NAMALWA (cell line): ENCODE measurements around the gene RPS26.
A peak's percentile ranks its signal among the peaks of the same experiment; 100 is the strongest.
"Not testable (repeated sequence)": the region's sequence is repeated elsewhere in the genome, so short reads cannot be mapped to it uniquely, and the experiment has no call there.

Experiments used
- DNase-seq: peaks from one replicate; pipeline ENCODE4 v3.0.0-alpha.2; 2015; ENCODE audit warnings: low spot score

Gene RPS26

GRCh38 chr12:56041552-56042429, at the start of gene RPS26:
RPS26 (plus strand) TSS chr12:56041918; CDS start chr12:56042167, 249 bp downstream.
- peak; percentile 99 for DNase-seq

GRCh38 chr12:55993230-55993853, 48.4 kb upstream of the RPS26 start:
- no peak for DNase-seq

- no peak for DNase-seq
Observed at GRCh38 chr12:55995366-55995765, 46.4 kb upstream of the RPS26 start.

- DNase-seq: peak; percentile 87
Observed at GRCh38 chr12:55996201-55996714, 45.5 kb upstream of the RPS26 start.

DNA sequence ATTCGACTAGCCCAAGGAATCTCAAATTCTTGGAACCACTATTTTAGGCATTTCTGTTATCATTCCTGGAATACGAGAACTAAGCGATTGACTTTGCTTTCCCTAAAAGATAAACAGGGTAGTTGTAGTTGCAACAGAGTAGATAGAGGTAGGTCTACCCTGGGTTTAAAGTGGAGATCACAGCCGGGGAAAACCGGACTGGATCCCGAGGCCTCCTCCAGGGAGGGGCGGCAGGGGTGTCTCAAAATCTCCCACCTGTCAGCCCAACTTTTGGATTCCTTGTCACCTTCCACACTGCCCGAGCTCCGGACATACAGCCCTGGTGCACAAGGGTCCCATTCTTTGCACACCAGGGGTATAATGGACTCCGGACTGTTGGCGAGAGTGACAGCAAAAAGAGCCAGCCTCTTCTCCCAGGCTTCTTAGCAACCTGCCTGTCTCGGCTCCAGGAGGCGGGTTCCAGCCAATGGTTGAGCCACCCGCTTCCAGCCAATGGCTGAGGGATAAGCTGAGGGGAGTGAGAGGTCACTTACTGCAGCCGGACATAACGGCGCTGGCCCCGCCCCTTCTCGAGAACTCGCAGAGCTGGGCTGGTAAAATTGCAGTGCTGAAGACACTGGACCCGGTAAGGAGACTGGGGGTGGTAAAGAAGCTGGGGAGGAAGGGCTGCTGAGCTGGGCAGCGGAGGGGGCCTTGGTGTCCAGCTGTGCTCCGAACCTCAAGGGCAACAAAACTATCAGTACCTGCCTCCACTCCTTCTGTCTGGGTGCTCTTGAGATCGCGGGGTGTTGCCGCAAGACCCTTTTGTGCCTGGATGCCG, 44.8 kb upstream of the RPS26 start, which contains the start of gene SUOX:
TSS of gene SUOX (plus strand) at position 562 of the 820 bp plus-strand sequence. CDS start 4,946 bp downstream, outside the sequence.
- DNase-seq: no peak

DNA sequence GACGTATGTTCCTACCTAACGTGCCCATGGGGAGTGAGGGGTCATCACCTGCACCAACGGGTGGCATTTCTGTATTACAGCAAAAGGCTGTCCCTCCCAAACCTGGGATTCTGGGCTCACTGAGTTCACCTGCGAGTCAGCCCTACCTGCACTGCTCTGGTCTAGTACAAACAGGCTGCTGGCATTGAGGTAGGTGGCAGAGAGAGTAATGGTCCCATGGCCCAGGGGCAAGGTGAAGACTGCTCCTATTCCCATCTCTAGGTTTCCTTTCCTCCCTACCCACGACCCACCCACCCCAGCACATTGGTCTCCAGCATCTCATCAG, 44.2 kb upstream of the RPS26 start:
- DNase-seq: no peak

GRCh38 chr12:55999522-55999921, 42.2 kb upstream of the RPS26 start:
- DNase-seq: not testable (repeated sequence)

GRCh38 chr12:55999999-56000540, 41.6 kb upstream of the RPS26 start:
- not testable (repeated sequence) for DNase-seq

- DNase-seq: no peak
Observed at GRCh38 chr12:56001487-56002100, 40.1 kb upstream of the RPS26 start.

DNA sequence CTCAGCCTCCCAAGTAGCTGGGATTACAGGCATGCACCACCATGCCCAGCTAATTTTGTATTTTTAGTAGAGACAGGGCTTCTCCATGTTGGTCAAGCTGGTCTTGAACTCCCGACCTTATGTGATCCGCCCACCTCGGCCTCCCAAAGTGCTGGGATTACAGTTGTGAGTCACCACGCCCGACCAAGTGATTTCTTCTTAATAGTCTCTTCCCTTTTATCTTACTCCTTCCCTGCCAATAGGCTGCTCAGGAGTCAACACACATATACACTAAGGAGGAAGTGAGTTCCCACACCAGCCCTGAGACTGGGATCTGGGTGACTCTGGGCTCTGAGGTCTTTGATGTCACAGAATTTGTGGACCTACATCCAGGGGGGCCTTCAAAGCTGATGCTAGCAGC, 38.3 kb upstream of the RPS26 start:
- not testable (repeated sequence) for DNase-seq

- DNase-seq: no peak
Observed at GRCh38 chr12:56004211-56004610, 37.5 kb upstream of the RPS26 start.

DNA sequence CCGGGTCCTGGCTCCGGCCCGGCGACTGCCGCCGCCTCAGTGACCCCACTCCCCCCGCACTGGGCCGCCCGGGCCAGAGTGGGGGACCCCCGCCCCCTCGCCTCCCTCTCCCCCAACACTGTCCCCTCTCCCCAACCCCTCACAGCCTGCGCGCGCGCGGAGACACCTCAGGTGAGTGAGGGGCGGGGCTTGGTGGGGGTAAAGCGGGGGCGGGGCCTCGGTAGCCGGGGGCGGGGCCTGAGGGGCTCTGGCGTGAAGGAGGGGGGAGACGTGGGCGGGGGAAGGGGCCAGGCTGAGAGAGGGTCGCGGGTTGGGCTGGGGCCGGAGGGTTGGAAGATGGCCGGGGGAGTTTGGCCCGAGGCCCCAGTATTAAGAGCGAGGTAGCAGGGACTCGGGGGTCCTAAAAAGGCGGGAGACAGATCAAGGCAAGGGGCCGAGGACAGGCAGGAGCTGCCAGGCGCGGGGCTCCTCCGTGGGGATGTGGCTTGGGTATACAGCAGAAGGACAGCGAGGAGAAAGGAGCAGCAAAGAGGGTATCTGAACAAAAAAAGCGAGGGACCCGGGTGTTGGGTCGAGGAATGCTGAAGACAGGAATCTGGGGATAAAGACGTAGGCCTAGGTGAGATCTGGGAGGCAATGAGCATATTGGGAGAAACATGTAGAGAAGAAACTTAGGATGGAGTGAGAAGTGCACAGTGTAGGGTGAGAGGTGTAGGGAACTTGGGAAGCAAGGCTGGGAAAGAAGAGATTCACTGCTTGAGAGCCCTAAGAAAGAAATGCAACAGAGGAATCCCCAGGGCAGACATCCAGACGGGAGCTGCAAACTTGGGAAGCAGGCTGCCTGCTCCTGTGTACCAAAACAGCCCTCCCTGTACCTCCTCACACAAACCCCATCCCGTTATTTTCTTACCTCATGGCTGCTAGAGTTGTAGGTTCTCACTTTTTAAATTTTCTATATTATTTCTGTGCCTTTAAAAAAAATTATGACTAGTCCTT, 33.9 kb upstream of the RPS26 start:
- DNase-seq: peak; percentile 45

DNA sequence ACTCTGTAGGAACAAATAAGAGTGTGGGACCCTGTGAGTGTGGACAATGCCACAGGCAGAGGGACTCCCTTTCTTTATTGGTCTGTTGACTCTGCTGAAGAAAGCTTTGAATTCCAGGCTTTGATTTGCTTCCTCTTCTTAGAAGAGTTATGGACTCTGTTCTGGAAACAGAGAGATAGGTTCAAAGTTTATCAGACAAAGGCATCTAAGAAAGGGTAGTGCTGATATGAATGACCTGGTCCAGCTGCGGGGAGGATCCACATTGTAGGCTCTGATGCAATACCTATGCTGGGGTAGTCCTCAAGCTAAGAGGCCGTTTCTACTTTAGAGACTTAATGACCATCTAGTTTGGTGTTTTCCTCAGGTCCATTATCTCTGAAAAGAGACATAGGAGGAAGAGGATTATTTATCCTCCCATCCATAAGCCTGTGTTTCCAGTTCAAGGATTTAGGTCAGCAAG, 31.6 kb upstream of the RPS26 start:
- DNase-seq: no peak

DNA sequence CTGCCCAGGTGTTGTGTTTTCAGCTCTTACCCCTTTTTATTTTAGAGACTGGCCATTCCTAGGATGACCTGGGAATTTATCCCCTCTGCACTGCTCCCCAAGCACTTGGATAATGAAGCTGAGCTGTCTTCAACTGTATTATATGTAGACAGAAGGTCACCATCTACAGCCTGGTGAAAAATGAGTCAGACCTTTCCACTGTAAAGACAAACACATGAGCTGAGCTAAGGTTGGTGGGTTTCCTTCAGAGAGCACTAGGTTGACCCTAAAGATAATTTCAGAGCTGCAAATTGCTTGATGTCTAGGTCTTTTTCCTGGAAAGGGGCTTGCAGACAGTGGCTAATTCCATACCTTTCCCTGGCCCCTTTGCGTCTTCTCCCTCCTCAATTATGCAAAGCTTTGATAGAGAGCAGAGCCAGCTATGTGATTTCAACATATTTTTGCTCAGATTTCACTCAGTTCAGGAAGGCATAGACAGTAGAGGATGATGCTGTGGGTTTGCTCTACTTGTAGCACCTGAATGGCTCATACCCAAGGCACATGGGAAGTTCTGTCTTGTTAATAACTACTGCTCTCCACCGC, 30.1 kb upstream of the RPS26 start:
- DNase-seq: no peak

DNA sequence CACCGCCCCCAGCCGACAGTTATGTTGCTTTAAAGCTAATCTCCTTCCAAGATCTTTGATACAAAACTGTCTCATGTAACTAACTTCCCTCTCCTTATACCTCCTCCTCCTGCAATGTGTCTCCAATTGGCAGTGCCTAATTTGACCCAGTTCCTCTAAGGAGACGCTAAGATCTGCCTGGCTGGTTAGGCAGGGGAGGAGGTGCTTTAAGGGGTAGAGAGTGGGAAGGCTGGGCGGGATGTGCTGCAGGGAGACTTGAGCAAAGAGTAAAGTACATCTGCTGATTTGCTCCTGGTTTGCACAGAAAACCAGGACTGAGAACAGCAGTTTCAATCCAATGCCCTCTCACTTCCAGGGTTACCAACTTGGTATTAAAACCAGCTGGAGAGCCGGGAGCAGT, 28.2 kb upstream of the RPS26 start:
- no peak for DNase-seq

GRCh38 chr12:56014205-56014604, 27.5 kb upstream of the RPS26 start:
- DNase-seq: no peak

GRCh38 chr12:56017181-56017580, 24.5 kb upstream of the RPS26 start:
- DNase-seq: no peak

- no peak for DNase-seq
Observed at GRCh38 chr12:56018356-56018755, 23.4 kb upstream of the RPS26 start.

GRCh38 chr12:56020423-56021184, 21.1 kb upstream of the RPS26 start, which contains the start of gene IKZF4:
IKZF4 (plus strand) TSS chr12:56021043; CDS start chr12:56021494, 451 bp downstream.
- no peak for DNase-seq
